Smooth muscle cell of the brain vasculature (primary cell): Measurements from ENCODE around the gene CMTM8.

ENCODE experiments used
- DNase-seq: peaks from one replicate; pipeline ENCODE4 v3.0.0-alpha.2; 2012; ENCODE audit warnings: low read depth, low spot score

CMTM8 gene

GRCh38 chr3:32406486-32407408, 168.3 kb downstream of the CMTM8 start:
- no peak for DNase-seq

DNA sequence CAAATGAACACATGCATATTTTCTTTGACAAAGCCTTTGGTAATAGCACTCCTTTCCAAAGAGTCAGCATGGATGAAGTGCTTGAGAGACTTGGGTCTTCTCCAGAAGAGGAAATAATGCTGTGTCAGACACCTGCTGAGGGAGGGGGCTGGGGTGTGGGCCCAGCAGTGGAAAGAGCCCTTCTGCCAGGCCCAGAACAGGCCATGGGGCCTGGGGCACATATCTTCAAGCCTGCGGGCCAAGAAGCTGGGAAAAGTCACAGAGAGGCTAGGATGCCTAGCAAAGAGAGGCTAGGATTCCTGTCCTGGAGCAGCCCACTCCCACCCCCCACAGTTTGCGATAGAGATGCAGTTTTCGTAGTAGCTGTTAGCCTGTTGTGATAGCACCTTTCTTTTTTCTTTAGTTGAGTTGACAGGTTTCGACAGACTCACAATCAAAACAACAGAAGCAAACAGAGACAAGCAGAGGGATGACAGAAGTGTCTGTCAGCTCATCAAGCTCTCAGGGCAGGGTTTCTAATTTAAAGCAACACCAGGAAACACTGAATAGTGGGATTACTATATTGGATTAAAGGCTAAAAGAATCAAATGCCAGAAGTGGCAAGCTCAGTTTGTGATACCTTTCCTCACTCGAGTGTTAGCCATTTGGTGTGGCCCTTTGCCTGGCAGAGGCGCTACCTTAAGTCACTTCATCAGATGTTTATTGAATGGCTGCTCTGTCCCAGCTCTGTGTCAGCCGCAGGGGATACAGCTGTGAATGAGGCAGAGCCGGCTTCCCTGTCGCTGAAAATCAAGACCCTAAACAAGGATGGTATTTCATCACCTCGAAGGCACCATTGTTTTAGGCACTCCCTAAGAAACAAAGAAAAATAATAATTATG, 172.1 kb downstream of the CMTM8 start:
- DNase-seq, result no peak

GRCh38 chr3:32411442-32411841, 173.0 kb downstream of the CMTM8 start:
- no peak for DNase-seq

GRCh38 chr3:32412887-32413286, 174.4 kb downstream of the CMTM8 start:
- DNase-seq, result no peak

DNA sequence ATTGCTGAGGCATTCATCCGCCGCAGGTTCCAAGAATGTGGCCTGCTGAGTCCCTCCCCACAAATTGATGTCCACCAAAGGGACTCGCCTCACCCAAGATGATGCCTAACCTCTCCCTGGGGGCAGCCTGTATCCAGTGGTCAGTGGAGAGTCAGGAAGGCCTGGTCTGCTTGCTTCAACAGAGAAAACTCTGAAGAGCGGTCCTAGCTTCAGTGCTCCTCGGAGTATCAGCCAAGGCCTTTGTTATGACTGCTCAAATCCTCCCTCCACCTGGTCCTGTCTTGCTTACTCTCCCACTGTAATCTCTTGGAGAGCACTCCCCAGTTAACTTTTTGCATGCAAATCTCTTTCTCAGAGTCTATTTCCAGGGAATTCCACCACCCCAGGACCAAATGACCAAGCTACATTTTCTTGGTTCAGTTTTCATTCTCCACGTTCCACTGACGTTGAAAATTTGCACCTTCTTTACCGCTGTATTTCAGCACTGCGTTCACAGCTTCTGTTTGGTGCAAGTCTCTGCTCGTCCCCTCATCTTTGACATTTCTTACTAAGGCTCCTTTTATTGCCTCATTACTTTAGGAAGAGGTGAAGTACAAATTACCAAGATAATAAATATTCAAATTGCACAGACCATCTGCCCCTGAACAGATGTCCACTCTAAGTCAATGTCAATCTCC, 175.5 kb downstream of the CMTM8 start:
- no peak for DNase-seq

GRCh38 chr3:32414522-32415202, 176.2 kb downstream of the CMTM8 start:
- no peak for DNase-seq

DNA sequence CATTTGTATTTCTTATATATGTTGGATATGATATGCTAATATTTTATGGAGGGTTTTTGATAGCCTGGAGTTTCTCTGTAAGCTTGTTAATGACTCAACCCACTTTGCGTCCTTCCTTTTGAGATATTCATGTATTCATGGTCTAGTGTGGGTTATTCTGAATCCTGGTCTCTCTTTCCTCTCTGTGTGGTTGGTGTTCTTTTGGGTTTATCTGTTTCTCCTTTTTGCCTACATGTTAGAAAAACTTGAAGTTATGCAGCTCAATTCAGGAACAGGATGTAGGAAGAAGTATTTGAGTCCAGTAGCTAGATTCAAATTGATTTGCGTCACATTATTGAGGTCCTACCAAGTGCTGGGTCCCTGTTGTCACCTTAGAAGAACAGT, 181.3 kb downstream of the CMTM8 start:
- no peak for DNase-seq
